Left hindlimb (tissue), 1 donor: ENCODE results near the gene STK24.
A peak's percentile ranks its signal among the peaks of the same experiment; 100 is the strongest.

Experiments used
- DNase-seq: peaks from one replicate; pipeline ENCODE4 v3.0.0-alpha.2; 2018

STK24 gene

GRCh38 chr13:98508280-98508679 lies 68.6 kb downstream of the STK24 start:
- DNase-seq = no peak

GRCh38 chr13:98507282-98507797 lies 69.6 kb downstream of the STK24 start:
- no peak for DNase-seq

- DNase-seq = no peak
These were observed 70.1 kb downstream of the STK24 start for GRCh38 chr13:98506728-98507230.

- no peak for DNase-seq
These were observed 70.6 kb downstream of the STK24 start for GRCh38 chr13:98506322-98506721.

- DNase-seq = no peak
These were observed 71.7 kb downstream of the STK24 start for GRCh38 chr13:98505217-98505616.

- no peak for DNase-seq
These were observed 72.4 kb downstream of the STK24 start for GRCh38 chr13:98504371-98504963.

- DNase-seq = no peak
These were observed 72.9 kb downstream of the STK24 start for GRCh38 chr13:98504029-98504351.

GRCh38 chr13:98503175-98504028 lies 73.5 kb downstream of the STK24 start:
- DNase-seq = no peak

GRCh38 chr13:98500963-98501421 lies 75.9 kb downstream of the STK24 start:
- no peak for DNase-seq

- no peak for DNase-seq
These were observed 79.9 kb downstream of the STK24 start for GRCh38 chr13:98496966-98497365.

- DNase-seq = no peak
These were observed 80.5 kb downstream of the STK24 start for GRCh38 chr13:98496479-98496791.

- DNase-seq = peak; percentile 57
These were observed 81.1 kb downstream of the STK24 start for GRCh38 chr13:98495627-98496478.

GRCh38 chr13:98494769-98495168 lies 82.1 kb downstream of the STK24 start:
- no peak for DNase-seq

- DNase-seq = no peak
These were observed 83.7 kb downstream of the STK24 start for GRCh38 chr13:98493042-98493712.

GRCh38 chr13:98492335-98493041 lies 84.4 kb downstream of the STK24 start:
- DNase-seq = no peak

- DNase-seq = no peak
These were observed 86.0 kb downstream of the STK24 start for GRCh38 chr13:98490866-98491265.

GRCh38 chr13:98490195-98490836 lies 86.6 kb downstream of the STK24 start:
- no peak for DNase-seq

- no peak for DNase-seq
These were observed 87.3 kb downstream of the STK24 start for GRCh38 chr13:98489446-98490194.

- no peak for DNase-seq
These were observed 88.2 kb downstream of the STK24 start for GRCh38 chr13:98488736-98489135.

- DNase-seq = no peak
These were observed 89.4 kb downstream of the STK24 start for GRCh38 chr13:98487522-98487921.

GRCh38 chr13:98487016-98487415 lies 89.9 kb downstream of the STK24 start:
- no peak for DNase-seq
